ENCODE measurements around the gene TTLL12. TPM values are rescaled to one million over a fixed set of nuclear protein-coding genes. Genes with fewer than 3 reads are reported as not detected.

Gene TTLL12
- total RNA-seq, 4 donors from 2014 or later: 31.5 to 39.0 (median 34.4) TPM

DNA sequence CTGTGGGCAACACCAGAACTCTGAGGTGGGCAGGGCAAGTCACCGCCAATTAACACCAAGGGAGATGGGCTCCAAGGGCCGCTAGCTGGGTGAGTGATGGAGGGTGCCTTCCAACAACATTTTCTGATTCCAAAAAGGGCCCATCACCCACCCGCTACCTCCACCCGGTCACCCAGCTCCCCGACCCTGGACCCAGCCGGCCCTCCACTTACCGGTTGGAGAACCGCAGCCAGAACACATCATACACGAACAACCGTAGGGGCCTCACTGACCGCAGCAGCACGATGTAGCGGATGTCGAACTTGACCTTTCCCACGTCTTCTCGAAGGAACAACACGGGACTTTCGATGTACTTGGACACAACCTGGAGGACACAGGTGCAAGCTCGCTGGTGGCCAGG is 14.7 kb downstream of the TTLL12 start:
- ATAC-seq (ENCODE audit: low FRiP score): no peak
- TF ChIP-seq, protein P1, sequence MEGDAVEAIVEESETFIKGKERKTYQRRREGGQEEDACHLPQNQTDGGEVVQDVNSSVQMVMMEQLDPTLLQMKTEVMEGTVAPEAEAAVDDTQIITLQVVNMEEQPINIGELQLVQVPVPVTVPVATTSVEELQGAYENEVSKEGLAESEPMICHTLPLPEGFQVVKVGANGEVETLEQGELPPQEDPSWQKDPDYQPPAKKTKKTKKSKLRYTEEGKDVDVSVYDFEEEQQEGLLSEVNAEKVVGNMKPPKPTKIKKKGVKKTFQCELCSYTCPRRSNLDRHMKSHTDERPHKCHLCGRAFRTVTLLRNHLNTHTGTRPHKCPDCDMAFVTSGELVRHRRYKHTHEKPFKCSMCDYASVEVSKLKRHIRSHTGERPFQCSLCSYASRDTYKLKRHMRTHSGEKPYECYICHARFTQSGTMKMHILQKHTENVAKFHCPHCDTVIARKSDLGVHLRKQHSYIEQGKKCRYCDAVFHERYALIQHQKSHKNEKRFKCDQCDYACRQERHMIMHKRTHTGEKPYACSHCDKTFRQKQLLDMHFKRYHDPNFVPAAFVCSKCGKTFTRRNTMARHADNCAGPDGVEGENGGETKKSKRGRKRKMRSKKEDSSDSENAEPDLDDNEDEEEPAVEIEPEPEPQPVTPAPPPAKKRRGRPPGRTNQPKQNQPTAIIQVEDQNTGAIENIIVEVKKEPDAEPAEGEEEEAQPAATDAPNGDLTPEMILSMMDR (IDR thresholded peaks at IDR 0.05): no peak
- DNase-seq (ENCODE audit: low spot score): no peak

DNA sequence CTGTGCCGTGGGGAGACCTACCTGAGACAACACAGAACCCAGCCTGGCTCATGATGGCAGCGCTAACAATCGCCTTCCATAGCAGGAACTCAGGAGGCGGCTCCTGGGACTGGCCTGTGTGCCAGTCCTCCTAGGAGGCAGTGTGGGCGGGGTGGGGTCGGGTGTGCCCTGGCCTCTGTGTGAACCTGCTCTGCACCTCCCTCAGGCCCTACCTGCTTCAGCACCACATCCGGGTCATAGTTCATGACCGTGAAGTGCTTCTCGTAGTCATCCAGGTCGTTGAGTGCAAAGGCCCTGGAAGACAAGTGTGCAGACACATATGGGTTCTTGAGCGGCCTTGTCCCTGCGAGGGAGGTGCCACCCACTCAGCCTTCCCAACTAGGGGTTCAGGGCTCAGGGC is 15.3 kb downstream of the TTLL12 start:
- ATAC-seq (ENCODE audit: low FRiP score) (no peak), DNase-seq (ENCODE audit: low spot score) (no peak)
- TF ChIP-seq, protein P1 (IDR thresholded peaks at IDR 0.05): no peak

DNA sequence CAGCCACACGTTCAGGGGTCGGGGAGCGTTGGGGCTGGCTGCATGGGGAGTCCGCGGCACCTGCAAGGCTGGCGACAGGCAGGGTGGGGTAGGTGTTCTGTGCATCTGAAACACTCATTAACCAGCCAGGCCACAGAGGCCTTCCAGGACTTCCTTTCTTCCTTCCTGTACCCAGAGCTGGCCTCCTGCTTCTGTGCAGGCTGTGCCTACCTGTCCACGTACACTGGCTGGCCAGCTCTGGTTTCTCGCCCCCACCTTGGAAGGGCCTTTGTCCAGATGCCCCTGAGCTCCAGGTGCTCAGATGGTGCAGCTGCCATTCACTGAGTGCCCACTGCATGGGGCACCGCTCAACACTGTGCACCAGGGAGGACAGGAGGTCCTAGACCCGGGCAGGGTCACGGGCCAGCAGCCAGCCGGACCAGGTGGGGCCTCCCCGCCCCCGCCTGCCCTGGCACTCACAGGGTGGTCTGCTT is 15.9 kb downstream of the TTLL12 start:
- ATAC-seq (ENCODE audit: low FRiP score) (no peak), DNase-seq (ENCODE audit: low spot score) (no peak)
- TF ChIP-seq, protein P1 (IDR thresholded peaks at IDR 0.05): no peak

DNA sequence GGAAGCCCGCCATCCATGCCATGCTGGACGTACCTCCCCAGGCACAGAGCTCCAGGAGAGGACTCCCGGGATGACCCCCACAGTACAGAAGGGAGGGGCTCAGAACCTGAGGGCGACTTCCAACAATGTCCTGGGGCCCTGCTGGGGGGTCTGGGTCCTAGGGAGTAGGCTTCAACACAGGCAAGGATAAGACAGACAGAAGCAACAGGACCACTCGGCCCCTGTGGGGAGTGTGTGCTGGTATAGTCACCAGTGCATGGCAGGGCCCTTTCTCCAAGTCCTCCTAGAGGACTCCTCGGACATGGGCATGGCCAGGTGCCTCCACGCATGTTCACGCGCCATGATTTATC is 16.8 kb downstream of the TTLL12 start:
- ATAC-seq (ENCODE audit: low FRiP score): no peak
- TF ChIP-seq, protein P1 (IDR thresholded peaks at IDR 0.05): no peak
- DNase-seq (ENCODE audit: low spot score): no peak

DNA sequence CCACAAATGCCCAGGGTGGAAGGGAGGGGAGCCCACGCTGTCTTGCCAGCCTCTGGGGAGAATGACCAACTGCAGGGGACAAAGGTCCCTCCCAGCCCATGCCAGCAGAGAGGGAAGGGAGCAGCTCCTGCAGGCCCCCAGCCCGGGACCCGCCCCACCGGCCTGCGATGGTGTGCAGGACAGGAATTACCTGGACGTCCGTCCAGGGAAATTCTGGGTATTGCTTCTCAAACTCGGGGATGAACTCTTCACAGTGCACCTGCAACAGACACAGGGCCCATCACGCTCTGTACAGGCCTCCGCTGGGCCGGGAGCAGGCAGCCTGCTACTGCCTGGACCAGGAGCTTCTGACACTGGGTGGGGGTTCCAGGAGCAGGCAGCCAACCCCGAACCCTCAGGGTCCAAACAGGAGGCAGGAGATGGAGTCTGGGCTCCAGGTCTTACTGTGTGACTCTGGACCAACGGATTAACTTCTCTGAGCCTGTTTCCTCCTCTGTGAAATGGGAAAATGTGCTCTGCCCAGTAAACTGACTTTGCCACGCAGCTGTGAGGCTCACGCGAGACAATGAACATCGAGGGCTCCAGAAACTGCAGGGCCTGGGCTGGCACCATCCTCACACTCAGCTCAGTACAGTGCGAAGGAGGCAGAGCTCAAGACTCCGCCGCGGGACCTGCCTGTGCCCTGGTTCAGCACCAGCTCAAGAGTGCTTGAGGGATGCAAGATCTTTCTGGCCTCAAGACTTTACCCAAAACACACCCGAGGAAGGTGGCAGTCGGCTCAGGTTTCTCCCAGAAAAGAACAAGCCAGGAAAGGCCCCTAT is 17.4 kb downstream of the TTLL12 start:
- no peak for ATAC-seq (ENCODE audit: low FRiP score)
- no peak for DNase-seq (ENCODE audit: low spot score)
- TF ChIP-seq, protein P1 (IDR thresholded peaks at IDR 0.05): no peak

DNA sequence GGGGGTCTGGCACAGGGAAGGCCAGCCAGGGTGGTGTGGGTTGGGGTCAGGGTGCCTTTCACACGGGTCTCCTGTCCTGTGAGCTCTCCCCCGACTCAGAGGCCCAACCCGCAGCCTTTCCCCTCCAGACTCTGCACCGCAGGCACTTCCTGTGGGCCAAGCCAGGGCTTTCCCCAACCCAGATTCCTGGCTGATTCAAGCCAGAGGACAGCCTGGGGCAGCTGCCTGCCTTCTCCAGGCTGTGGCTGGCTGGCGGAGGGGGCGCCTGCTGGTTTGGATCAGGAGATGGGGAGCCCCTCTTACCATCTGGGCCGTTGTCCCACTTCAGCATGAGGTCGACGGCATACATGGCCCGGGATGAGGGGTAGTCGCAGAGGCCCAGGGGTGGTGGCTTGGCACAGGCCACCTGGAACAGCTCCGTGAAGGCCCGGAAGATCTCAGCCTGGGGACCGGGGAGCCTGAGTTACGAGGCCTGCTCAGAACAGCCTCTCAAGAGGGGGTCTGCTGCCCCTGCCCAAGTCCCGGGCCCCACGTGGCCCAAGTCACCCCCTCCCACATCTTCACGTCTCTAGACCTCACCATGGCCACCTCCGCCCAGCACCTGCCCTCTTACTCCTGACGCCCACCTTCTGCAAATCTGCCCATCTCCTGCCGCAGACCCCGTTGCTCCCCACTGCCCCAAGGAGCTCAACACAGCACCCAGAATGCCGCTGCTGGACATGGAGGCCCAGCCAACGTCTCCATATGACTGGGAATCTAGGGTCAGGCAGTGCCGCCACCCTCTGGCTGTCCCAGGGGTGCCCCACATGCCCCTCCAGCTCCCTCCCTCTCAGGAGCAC is 18.2 kb downstream of the TTLL12 start:
- DNase-seq (ENCODE audit: low spot score) (no peak), ATAC-seq (ENCODE audit: low FRiP score) (no peak)

More for the DNA sequence above, 18.2 kb downstream of the TTLL12 start:
- TF ChIP-seq, protein P1 (IDR thresholded peaks at IDR 0.05): no peak

All from omental fat pad (tissue), 4 donors.